GM13976 (cell line): ENCODE results near the gene CHST15.

Experiments used
- DNase-seq: peaks from one replicate; pipeline ENCODE4 v3.0.0; 2012; ENCODE audit warnings: low spot score
- in situ Hi-C: fragments of 300-500 bp; cut with MboI; formaldehyde crosslinking; loops from one replicate; pipeline ENCODE4 v1.12.0; 2022; ENCODE audit warnings: low sequenced_read_pairs, mixed read lengths, inconsistent platforms; ENCODE audit not compliant: unreplicated experiment
- TF ChIP-seq, protein P1 (sequence below): IDR thresholded peaks from 2 replicates; pipeline ENCODE4 v1.5.1; 2012; ENCODE audit warnings: borderline replicate concordance, mild to moderate bottlenecking; ENCODE audit not compliant: insufficient read depth; ENCODE audit errors: extremely low read depth, missing control alignments, control extremely low read depth

The CHST15 gene

DNA sequence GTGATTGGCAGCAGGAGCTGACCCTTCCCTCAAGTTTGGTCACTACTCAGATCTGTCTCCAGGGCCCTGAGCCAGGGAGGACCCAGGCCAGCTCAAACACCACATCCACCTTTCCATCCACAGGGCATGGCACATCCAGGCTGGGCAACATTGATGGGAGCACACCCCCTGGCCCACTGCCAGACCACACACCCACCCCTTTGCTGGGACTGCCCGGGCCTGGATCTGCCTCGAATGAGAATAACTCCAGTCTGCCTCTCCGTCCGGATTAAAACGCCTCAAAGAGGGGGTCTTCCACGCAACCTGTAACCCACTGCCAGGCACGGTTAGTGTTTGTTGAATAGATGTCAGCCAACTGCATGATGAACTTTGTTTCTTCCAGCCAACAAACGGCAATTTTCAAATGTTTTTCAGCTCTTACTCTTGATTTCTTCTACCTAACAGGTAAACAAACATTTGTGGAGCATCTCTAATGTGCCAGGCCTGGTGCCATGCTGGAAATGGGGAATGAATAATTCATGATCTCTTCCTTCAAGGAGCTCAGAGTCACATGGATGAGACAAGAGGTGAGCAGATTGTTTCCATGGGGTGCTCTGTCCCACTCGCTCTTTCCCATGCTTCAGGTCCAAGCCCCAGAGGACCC lies 41.0 kb upstream of the CHST15 start:
- in situ Hi-C loops = no loop called here
- DNase-seq = no peak
- TF ChIP-seq, protein P1, sequence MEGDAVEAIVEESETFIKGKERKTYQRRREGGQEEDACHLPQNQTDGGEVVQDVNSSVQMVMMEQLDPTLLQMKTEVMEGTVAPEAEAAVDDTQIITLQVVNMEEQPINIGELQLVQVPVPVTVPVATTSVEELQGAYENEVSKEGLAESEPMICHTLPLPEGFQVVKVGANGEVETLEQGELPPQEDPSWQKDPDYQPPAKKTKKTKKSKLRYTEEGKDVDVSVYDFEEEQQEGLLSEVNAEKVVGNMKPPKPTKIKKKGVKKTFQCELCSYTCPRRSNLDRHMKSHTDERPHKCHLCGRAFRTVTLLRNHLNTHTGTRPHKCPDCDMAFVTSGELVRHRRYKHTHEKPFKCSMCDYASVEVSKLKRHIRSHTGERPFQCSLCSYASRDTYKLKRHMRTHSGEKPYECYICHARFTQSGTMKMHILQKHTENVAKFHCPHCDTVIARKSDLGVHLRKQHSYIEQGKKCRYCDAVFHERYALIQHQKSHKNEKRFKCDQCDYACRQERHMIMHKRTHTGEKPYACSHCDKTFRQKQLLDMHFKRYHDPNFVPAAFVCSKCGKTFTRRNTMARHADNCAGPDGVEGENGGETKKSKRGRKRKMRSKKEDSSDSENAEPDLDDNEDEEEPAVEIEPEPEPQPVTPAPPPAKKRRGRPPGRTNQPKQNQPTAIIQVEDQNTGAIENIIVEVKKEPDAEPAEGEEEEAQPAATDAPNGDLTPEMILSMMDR = no peak

DNA sequence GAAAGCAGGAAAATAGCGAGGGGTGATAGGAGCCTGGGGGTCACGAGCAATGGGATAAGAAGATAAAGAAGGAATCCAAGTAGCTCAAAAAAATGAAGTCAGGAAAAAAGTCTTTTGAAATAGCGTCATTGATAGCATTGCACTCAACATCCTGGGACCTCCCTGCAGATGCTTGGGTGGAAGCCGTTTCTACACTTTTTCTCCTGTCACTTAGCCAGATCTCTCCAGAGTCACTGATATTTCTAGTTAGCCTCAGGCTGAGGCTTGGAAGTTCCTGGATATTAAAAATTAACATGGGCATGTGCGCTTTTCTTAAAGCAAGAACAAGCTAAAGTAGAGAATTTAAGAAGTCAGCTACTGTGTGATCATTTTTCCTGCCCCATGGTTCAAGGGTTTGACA lies 39.5 kb upstream of the CHST15 start:
- in situ Hi-C loops = no loop called here
- no peak for DNase-seq
- TF ChIP-seq, protein P1 = no peak

DNA sequence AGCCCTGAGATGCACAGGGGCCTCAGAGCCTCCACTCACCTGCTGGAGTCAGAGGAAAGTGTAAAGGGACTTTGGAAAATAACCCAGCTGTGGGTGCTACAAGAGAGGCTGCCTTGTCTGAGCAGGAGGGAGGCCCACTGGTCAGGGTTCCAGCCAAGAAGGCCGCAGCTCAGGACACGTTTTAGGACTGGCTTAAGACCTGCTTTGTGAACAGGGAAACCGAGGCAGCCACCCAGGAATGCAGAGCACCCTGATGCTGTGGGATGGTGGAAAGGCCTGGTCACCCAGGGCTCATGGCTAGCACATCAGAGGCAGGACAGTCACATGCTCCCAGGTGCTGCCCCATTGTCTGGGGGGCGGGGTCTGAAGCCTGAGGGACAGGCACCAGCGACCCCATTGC lies 38.9 kb upstream of the CHST15 start:
- in situ Hi-C loops = no loop called here
- DNase-seq = no peak
- TF ChIP-seq, protein P1 = no peak

GRCh38 chr10:124131172-124131571 lies 37.8 kb upstream of the CHST15 start:
- in situ Hi-C loops = no loop called here
- TF ChIP-seq, protein P1 = no peak
- no peak for DNase-seq

DNA sequence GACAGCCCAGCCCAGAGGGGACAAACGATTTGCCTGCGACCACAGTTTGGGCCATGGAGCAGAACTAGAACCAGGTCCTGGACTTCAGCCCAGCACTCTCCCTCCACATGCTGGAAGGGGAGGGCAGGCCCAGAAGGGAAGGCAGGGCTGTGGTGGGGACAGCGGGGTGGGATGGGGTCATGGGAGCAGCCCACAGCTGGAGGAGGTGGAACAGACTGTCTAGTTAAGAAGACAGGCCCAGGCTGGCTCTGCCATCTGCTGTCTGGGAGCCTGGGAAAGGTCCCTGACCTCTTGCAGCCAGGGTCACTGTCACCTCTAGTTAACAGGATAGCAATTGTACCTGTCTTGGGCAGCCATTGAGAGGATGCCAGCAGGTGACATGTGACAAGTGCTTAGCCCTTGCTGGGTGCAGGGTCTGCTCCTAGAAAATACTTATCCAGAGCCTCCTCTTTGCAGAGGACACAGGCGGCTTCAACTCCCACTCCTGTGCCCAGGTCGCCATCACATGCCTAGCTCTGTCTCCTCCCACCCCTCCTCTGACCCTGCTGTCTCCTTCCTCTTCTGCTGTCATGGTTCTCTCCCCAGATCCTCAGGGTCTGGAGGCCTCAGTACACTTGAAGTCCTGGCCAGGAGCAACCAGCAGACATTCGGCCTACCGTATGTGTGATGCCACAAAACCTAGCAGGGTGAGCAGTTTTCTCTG lies 37.0 kb upstream of the CHST15 start:
- no peak for DNase-seq
- in situ Hi-C loops = no loop called here
- TF ChIP-seq, protein P1 = no peak

DNA sequence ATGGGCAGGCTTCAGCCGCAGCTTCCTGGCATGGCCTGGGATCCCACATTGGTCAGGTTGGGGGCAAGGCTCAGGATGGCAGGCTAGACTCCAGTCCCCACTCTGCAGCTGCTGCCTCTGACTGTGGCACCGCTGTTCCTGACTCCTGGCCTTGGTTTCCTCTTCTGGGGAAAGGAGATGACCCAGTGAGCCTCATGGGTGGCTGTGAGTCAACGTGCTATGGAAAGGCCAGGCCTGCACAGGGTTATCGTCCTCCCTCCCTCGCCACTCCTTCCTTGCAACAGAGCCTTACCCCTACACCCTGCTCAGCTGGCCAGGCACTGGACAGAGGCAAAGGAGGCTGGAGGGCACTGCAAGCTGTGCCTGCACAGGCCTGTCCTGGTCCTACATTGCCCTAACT lies 36.1 kb upstream of the CHST15 start:
- TF ChIP-seq, protein P1 = no peak
- DNase-seq = no peak
- in situ Hi-C loops = no loop called here
